ENCODE measurements around the gene CD300A. TPM values are rescaled to one million over a fixed set of nuclear protein-coding genes. Genes with fewer than 3 reads are reported as not detected.

Gene CD300A
- polyA plus RNA-seq, 6 donors from 2014 or later, result 1.2 to 2.3 (median 1.6) TPM; not detected in 1

DNA sequence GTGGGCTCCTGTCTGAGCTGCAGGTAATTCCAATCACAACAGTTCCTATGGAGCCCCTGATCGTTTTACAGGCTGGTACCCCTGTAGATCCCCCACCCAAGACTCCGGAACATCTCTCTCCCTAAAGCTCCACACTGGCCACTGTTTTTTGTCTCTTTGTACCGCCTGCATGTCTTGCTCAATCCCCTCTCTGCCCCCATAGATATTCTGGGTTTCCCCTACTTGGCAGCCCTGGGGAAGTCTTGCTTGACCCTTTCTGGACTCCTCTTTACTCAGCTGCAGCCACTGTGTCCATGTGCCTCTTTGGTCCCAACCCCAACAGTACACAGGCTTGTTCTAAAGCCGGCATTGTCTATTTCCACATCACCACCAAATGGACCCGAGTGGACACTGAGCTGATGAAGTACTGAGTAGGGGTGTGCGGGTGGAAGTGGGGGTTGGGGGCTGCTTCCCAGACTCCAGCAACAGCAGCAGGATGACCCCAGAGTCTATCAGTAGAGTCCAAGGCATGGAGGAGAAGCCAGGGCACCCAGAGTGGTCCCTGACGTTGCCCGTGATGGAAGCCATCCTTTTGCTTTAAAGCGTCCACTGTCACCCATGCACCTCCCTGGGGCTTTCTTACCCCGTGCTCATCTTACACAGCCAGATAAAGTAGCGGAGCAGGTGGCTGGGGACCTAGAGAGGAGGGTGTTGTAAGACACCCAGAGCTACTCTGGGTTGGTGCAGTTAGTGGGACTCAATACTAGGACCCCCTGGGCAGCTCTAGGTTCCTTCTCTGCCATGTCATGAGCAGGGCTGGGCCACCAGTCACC is 58.4 kb downstream of the CD300A start:
- Mint-ChIP-seq H3K9me3 (peaks cover 0 to 3% (median 0%) of the 10 kb centered on the region in 7 donors), H3K27ac (peak overlapping the region in 1 of 6 donors; percentile 86), H3K4me1 (peaks cover 9 to 37% (median 35%) of the 10 kb centered on the region in 3 donors), H3K4me3 (no peak overlapping the region), H3K27me3 (peaks cover 13 to 45% (median 18%) of the 10 kb centered on the region in 3 donors), H3K36me3 (peaks cover 0 to 5% of the 10 kb centered on the region in 2 donors)
- ATAC-seq (ENCODE audit: low read depth in 2 of 2), result no peak
- DNase-seq, result no peak

DNA sequence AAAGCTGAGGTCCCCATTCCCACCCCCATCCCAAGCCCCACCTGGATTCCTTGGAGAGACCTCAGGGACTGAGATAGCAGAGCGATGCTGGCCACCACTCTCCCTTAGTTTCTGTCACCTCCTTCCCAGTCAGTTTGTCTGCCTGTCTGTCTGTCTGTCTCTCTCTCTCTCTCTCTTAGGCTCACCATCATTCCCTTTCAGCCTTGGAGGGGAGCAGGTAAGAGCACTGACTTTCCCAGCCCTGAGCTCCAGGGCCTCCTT is 59.0 kb downstream of the CD300A start:
- Mint-ChIP-seq H3K27me3 (peaks cover 13 to 50% (median 22%) of the 10 kb centered on the region in 3 donors), H3K4me3 (no peak overlapping the region), H3K36me3 (peaks cover 0 to 5% of the 10 kb centered on the region in 2 donors), H3K9me3 (peaks cover 0 to 3% (median 0%) of the 10 kb centered on the region in 7 donors), H3K4me1 (peaks cover 12 to 31% (median 29%) of the 10 kb centered on the region in 3 donors), H3K27ac (peak overlapping the region in 1 of 6 donors; percentile 62)
- no peak for DNase-seq
- no peak for ATAC-seq (ENCODE audit: low read depth in 2 of 2)

DNA sequence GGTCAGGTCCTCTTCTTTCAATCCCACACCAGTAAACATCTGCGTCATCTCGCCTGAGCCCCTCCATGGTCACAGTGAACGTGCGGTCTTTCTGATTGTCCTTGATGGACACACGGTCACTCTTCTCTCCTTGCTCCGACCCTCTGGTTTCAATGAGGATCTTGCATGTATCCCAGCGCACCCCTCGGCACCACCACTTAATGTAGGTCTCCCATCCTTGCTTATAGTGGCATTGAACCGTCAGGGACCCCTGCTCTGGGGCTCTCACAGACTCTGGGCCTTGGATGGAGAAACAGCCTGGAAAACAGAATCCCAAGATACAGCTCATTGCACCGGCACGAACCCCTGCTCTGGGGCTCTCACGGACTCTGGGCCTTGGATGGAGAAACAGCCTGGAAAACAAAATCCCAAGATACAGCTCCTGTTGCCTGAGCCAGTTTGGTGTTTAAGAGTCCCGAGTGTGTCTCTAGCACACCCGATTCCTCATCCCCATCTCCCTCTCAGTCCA is 59.4 kb downstream of the CD300A start:
- Mint-ChIP-seq H3K9me3 (peaks cover 0 to 3% (median 0%) of the 10 kb centered on the region in 7 donors), H3K27ac (peak overlapping the region in 1 of 6 donors; percentile 62), H3K4me1 (peaks cover 13 to 27% (median 25%) of the 10 kb centered on the region in 3 donors), H3K4me3 (no peak overlapping the region), H3K36me3 (peaks cover 0 to 5% of the 10 kb centered on the region in 2 donors), H3K27me3 (peaks cover 12 to 52% (median 24%) of the 10 kb centered on the region in 3 donors)
- ATAC-seq (ENCODE audit: low read depth in 2 of 2) (no peak), DNase-seq (no peak)

DNA sequence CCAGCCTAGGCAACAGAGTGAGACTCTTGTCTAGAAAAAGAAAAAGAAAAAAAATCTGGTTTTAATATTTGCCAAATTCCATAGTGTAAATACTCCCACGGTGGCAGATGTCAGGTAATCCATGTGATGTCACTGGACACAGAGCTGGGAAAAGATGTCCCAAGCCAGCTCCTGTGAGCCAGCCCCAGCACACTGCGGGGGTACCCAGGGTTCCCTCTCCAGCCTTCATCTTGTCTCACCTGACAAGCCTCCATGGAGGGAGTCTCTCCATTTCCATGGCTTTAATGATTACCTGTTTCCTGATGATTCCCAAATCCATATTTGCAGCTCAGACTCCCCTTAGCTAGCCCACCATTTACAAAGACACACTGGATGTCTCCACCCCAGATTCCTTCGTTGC is 60.2 kb downstream of the CD300A start:
- Mint-ChIP-seq H3K27ac (peak overlapping the region in 2 of 6 donors; percentile 54 to 63), H3K4me3 (no peak overlapping the region), H3K9me3 (peaks cover 0 to 3% (median 0%) of the 10 kb centered on the region in 7 donors), H3K4me1 (peaks cover 18 to 28% (median 24%) of the 10 kb centered on the region in 3 donors), H3K27me3 (peaks cover 10 to 47% (median 24%) of the 10 kb centered on the region in 3 donors), H3K36me3 (peaks cover 0 to 5% of the 10 kb centered on the region in 2 donors)
- ATAC-seq (ENCODE audit: low read depth in 2 of 2), result no peak
- no peak for DNase-seq

DNA sequence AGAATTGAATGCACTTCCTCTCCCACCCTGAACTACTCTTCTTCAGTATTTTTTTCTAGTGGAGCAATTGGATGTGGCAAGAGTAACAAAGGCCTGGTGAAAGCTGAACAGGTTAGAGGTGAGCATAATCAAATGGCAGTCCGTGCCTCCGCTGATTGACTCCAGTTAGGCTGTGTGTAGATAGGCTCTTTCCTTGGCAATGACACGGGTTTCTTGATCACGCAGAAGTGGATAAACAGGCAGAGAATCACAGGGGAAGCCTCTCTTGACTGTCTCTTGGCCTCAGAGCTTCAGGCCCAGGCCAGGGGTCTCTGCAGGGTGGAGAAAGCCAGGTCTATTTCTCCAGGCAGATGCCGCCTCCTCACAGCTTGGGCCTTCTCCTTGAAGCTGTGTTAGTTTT is 60.6 kb downstream of the CD300A start:
- Mint-ChIP-seq H3K4me3 (no peak overlapping the region), H3K27ac (peak overlapping the region in 2 of 6 donors; percentile 54 to 63), H3K27me3 (peaks cover 10 to 50% (median 24%) of the 10 kb centered on the region in 3 donors), H3K4me1 (peaks cover 22 to 30% (median 25%) of the 10 kb centered on the region in 3 donors), H3K9me3 (peaks cover 0 to 3% (median 0%) of the 10 kb centered on the region in 7 donors), H3K36me3 (peaks cover 0 to 5% of the 10 kb centered on the region in 2 donors)
- DNase-seq (no peak), ATAC-seq (ENCODE audit: low read depth in 2 of 2) (no peak)

DNA sequence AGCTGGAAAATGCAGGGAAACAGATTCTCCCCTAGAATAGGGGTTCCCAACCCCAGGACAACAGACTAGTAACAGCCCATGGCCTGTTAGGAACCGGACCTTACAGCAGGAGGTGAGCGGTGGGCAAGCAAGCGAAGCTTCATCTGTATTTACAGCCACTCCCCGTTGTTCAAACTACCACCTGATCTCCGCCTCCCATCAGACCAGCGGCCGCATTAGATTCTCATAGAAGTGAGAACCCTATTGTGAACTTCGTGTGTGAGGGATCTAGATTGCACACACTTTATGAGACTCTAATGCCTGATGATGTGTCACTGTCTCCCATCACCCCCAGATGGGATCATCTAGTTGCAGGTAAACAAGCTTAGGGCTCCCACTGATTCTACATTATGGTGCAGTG is 61.3 kb downstream of the CD300A start:
- H3K27me3 Mint-ChIP-seq, result peaks cover 10 to 48% (median 24%) of the 10 kb centered on the region in 3 donors
- peaks cover 26 to 34% (median 32%) of the 10 kb centered on the region in 3 donors for H3K4me1 Mint-ChIP-seq
- peaks cover 0 to 3% (median 0%) of the 10 kb centered on the region in 7 donors for H3K9me3 Mint-ChIP-seq
- DNase-seq (no peak), ATAC-seq (ENCODE audit: low read depth in 2 of 2) (no peak)
- H3K4me3 Mint-ChIP-seq, result no peak overlapping the region
- peak overlapping the region in 1 of 6 donors; percentile 37 for H3K27ac Mint-ChIP-seq
- peaks cover 0 to 5% of the 10 kb centered on the region in 2 donors for H3K36me3 Mint-ChIP-seq

DNA sequence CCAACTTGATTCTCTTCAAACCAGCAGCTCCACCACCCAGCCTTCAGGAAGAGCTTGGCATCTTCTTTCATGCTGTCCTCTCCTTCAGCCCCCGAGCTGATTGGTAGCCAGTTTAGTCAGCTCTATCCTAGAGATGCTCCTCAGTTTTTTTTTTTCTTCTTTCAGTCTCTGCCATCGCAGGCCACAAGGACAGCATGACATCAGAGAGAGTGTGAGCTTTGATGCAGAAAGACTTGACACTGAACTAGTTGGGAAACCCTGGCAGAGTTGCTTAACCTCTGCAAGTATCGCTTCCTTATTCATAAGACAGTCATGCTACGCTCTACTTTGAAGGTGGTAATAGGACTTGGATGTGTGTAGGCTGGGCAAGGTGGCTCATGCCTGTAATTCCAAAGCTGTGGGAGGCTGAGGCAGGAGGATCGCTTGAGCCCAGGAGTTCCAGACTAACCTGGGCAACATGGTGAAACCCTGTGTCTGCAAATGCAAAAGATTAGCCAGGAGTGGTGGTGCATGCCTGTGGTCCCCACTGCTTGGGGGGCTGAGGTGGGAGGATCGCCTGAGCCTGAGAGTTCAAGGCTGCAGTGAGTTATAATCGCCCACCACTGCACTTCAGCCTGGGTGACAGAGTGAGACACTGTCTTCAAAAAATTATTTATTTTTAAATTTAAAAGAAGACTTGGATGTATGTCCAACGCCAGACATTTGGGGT is 62.2 kb downstream of the CD300A start:
- Mint-ChIP-seq H3K4me3 (peak overlapping the region in 1 of 8 donors; percentile 26), H3K36me3 (no peaks in the 10 kb centered on the region), H3K27ac (peak overlapping the region in 5 of 6 donors; percentile 24 to 92 (median 81)), H3K4me1 (peaks cover 30 to 41% (median 39%) of the 10 kb centered on the region in 3 donors), H3K9me3 (no peaks in the 10 kb centered on the region), H3K27me3 (peaks cover 16 to 39% (median 25%) of the 10 kb centered on the region in 3 donors)
- ATAC-seq (ENCODE audit: low read depth in 2 of 2) (peak; percentile 93), DNase-seq (peak; percentile 51)

DNA sequence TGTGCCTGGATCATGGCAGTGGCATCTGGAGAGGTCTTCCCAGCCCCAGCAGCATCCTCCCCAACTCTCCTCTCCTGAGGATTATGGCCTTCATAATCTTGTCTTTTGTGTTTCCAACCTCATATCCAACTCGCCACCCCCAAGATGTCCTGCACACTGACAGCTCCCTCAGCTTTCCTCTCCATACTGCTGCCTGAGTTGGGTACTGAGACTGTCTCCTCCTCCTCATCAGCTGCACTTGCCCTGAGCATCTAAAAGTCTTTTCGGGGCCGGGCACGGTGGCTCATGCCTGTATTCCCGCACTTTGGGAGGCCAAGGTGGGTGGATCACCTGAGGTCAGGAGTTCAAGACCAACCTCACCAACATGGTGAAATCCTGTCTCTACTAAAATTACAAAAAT is 62.8 kb downstream of the CD300A start:
- Mint-ChIP-seq H3K9me3 (no peaks in the 10 kb centered on the region), H3K4me1 (peaks cover 30 to 41% (median 39%) of the 10 kb centered on the region in 3 donors), H3K36me3 (no peaks in the 10 kb centered on the region), H3K4me3 (no peak overlapping the region), H3K27me3 (peaks cover 16 to 33% (median 25%) of the 10 kb centered on the region in 3 donors), H3K27ac (peak overlapping the region in 1 of 6 donors; percentile 89)
- ATAC-seq (ENCODE audit: low read depth in 2 of 2) (no peak), DNase-seq (no peak)

DNA sequence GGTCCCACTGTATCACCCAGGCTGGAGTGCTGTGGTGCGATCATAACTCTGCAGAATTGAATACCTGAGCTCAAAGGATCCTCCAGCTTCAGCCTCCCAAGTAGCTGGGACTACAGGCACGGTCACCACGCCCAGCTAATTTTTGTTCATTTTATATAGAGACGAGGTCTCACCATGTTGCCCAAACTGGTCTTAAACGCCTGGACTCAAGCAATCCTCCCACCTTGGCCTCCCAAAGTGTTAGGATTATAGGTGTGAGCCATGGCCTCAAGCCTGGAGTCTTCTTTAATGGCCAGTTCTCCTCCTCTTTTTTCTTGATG is 64.4 kb downstream of the CD300A start:
- Mint-ChIP-seq H3K4me1 (peaks cover 30 to 41% (median 39%) of the 10 kb centered on the region in 3 donors), H3K27me3 (peaks cover 12 to 18% (median 15%) of the 10 kb centered on the region in 3 donors), H3K27ac (peak overlapping the region in 1 of 6 donors; percentile 75), H3K36me3 (no peaks in the 10 kb centered on the region), H3K4me3 (peak overlapping the region in 1 of 8 donors; percentile 32), H3K9me3 (no peaks in the 10 kb centered on the region)
- DNase-seq (no peak), ATAC-seq (ENCODE audit: low read depth in 2 of 2) (no peak)

DNA sequence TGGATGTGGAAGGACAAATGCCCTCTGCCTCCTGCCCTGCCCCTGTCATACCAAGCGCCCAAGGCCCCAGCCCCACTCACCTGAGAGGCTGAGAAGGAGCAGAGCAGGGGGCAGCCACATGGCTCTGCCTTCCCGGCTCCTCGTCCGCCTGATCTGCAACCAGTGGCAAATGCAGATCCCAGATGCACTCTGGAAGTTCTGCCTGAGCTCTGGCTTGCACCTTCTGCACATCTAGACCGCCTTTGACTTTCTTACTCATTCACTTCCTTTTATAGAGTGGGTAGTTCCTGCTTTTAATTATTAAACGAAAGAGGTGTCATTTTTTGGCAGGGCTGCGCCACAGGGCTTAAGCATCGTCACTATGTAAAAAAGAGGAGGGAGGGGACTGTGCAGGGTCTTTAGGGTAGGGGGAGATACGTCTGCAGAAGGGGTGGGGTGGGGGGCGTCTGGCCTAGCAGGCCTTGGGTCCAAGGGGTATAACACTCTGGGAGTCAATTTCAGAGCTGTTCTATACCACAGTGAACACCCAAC is 64.9 kb downstream of the CD300A start, which contains the start of gene CD300LB:
TSS of gene CD300LB (minus strand) at position 245 of the 531 bp plus-strand sequence. CDS start at position 120, 125 bp downstream.
- Mint-ChIP-seq H3K27ac (peak within 1 kb of the TSS in 4 of 6 donors; percentile 11 to 75 (median 57)), H3K36me3 (no peaks in the 10 kb centered on the region), H3K4me3 (peak within 1 kb of the TSS in 7 of 8 donors; percentile 38 to 85 (median 64)), H3K9me3 (no peaks in the 10 kb centered on the region), H3K4me1 (peaks cover 30 to 41% (median 39%) of the 10 kb centered on the region in 3 donors), H3K27me3 (peaks cover 10 to 16% (median 15%) of the 10 kb centered on the region in 3 donors)
- DNase-seq, result no peak
- ATAC-seq (ENCODE audit: low read depth in 2 of 2), result no peak

DNA sequence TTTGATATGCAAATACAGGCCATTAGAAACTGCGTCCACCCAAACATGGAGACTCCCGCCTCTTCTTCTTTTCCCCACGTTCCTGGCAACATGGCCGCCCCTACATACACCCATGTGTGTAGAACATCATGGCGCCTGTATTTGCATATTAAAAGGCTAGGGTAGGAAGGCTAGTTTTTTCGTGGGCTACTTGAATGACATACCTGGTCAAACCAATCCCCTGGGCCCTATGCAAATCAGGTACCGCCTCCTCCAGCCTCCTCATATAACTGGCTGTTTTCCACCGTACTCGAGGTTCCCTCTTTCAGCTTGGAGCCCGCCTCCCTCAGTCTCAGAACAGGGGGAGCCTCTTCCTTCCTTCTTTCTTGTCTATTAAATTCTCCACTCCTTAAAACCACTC is 65.7 kb downstream of the CD300A start:
- H3K4me3 Mint-ChIP-seq, result peak overlapping the region; percentile 38 to 85 (median 66)
- H3K27me3 Mint-ChIP-seq, result peaks cover 10 to 25% (median 23%) of the 10 kb centered on the region in 3 donors
- peak; percentile 27 for DNase-seq
- peak; percentile 24 to 34 for ATAC-seq (ENCODE audit: low read depth in 2 of 2)
- peaks cover 30 to 41% (median 39%) of the 10 kb centered on the region in 3 donors for H3K4me1 Mint-ChIP-seq
- H3K9me3 Mint-ChIP-seq, result no peaks in the 10 kb centered on the region
- H3K27ac Mint-ChIP-seq, result peak overlapping the region in 3 of 6 donors; percentile 52 to 74 (median 53)
- no peaks in the 10 kb centered on the region for H3K36me3 Mint-ChIP-seq
